Prostate gland (tissue), 2 donors: ENCODE measurements around the gene FAM133A.

Experiments
- POLR2A ChIP-seq: fragments of 450-650 bp; IDR thresholded peaks from one replicate; pipeline ENCODE4 v1.6.1; 2016; ENCODE audit warnings: antibody characterized with exemption, mild to moderate bottlenecking
- POLR2AphosphoS5 ChIP-seq: sonication (generic); formaldehyde crosslinking; IDR thresholded peaks from one replicate; pipeline ENCODE4 v1.6.1; 2017; ENCODE audit warnings: antibody characterized with exemption
- TF ChIP-seq, protein P1 (sequence below), 4 experiments: fragments of 200-600 bp in 2 of 4; fragments of 450-650 bp in 2 of 4; sonication (generic) in 2 of 4; IDR thresholded peaks; 1 replicate in 3 of 4; 2 replicates in 1 of 4; pipeline ENCODE4 v1.5.1; 2016 to 2019; ENCODE audit warnings: antibody characterized with exemption in 4 of 4, mild to moderate bottlenecking in 2 of 4, moderate library complexity in 2 of 4

DNA sequence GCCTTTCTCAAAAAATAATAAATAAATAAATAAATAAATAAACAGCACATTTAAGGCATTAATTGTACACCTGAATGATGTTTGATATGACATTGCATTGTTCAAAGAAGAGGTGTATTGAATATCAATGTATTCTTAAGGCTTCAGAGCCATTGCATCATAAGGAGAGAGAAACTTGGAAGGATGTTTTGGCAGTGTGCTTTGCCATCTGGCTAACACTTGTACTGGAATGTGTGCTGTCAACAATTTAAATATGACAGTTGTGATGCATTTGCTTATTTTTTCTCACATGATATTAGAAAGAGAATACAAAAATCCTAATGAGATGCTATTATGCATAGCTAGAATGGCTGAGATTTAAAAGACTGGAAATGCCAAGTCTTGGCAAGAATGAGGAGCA lies 67.8 kb downstream of the FAM133A start:
- TF ChIP-seq, protein P1, sequence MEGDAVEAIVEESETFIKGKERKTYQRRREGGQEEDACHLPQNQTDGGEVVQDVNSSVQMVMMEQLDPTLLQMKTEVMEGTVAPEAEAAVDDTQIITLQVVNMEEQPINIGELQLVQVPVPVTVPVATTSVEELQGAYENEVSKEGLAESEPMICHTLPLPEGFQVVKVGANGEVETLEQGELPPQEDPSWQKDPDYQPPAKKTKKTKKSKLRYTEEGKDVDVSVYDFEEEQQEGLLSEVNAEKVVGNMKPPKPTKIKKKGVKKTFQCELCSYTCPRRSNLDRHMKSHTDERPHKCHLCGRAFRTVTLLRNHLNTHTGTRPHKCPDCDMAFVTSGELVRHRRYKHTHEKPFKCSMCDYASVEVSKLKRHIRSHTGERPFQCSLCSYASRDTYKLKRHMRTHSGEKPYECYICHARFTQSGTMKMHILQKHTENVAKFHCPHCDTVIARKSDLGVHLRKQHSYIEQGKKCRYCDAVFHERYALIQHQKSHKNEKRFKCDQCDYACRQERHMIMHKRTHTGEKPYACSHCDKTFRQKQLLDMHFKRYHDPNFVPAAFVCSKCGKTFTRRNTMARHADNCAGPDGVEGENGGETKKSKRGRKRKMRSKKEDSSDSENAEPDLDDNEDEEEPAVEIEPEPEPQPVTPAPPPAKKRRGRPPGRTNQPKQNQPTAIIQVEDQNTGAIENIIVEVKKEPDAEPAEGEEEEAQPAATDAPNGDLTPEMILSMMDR (IDR thresholded peaks at IDR 0.05) = no peak
- TF ChIP-seq POLR2A = no peak
- no peak for TF ChIP-seq POLR2AphosphoS5
